ENCODE results near the gene PRDX5.
A peak's percentile ranks its signal among the peaks of the same experiment; 100 is the strongest.

Gene PRDX5

GRCh38 chr11:64327375-64327774, 9.5 kb downstream of the PRDX5 start:
- peaks cover 4% of the 10 kb centered on the region in 2 donors for H3K4me1 ChIP-seq (ENCODE audit: control insufficient read depth in 2 of 2, insufficient read depth in 1 of 2, low read depth in 1 of 2, low read length in 2 of 2)
- H3K4me3 ChIP-seq (ENCODE audit: low read length in 2 of 2) = no peak overlapping the region
- DNase-seq (ENCODE audit: low spot score) = no peak
- no peak overlapping the region for H3K9ac ChIP-seq (ENCODE audit: low read depth, low read length, poor library complexity)
- H3K79me1 ChIP-seq (ENCODE audit: low read depth, low read length) = peaks cover 2% of the 10 kb centered on the region
- no peaks in the 10 kb centered on the region for H3K9me3 ChIP-seq (replicated peaks in 1 of 2; ENCODE audit: control insufficient read depth in 2 of 2, insufficient read depth in 1 of 2, low read depth in 1 of 2, low read length in 2 of 2)
- no peak overlapping the region for H3K18ac ChIP-seq (ENCODE audit: low read length)
- no peak overlapping the region for H2BK15ac ChIP-seq (ENCODE audit: low read length)
- no peak overlapping the region for H3K27ac ChIP-seq (replicated peaks; ENCODE audit: low read length)
- no peak overlapping the region for H2AFZ ChIP-seq (ENCODE audit: low read length)
- H3K14ac ChIP-seq (ENCODE audit: low read length) = no peak overlapping the region
- no peak overlapping the region for H3K23ac ChIP-seq (ENCODE audit: low read depth, low read length, poor library complexity)
- H3K27me3 ChIP-seq (ENCODE audit: control insufficient read depth in 3 of 3, insufficient read depth in 3 of 3, low read depth in 1 of 3, low read length in 3 of 3) = no peaks in the 10 kb centered on the region
- H4K91ac ChIP-seq (ENCODE audit: low read depth, low read length, poor library complexity) = no peak overlapping the region
- H3K4me2 ChIP-seq (ENCODE audit: insufficient read depth, low read length, poor library complexity, severe bottlenecking) = no peak overlapping the region
- peaks cover 2 to 6% of the 10 kb centered on the region in 2 donors for H3K36me3 ChIP-seq (replicated peaks in 1 of 2; ENCODE audit: control insufficient read depth in 2 of 2, insufficient read depth in 2 of 2, low read length in 2 of 2)
- H2AK5ac ChIP-seq (ENCODE audit: low read depth, low read length) = no peak overlapping the region
- no peak overlapping the region for H3K4ac ChIP-seq (ENCODE audit: low read length)
- H4K8ac ChIP-seq (ENCODE audit: low read depth, low read length) = no peak overlapping the region
- no peak overlapping the region for H2BK120ac ChIP-seq (ENCODE audit: low read depth, low read length)
- no peak overlapping the region for H2BK12ac ChIP-seq (ENCODE audit: low read length)
- WGBS, 2 donors (ENCODE audit: extremely low coverage in 2 of 2, insufficient read length in 2 of 2, insufficient replicate concordance in 1 of 2) = no CpG with 5 or more reads among the region's 2 CpGs
- no peak overlapping the region for H2BK5ac ChIP-seq (ENCODE audit: low read length)

- peaks cover 0 to 2% of the 10 kb centered on the region in 2 donors for H3K36me3 ChIP-seq (replicated peaks in 1 of 2; ENCODE audit: control insufficient read depth in 2 of 2, insufficient read depth in 2 of 2, low read length in 2 of 2)
- no peak overlapping the region for H3K14ac ChIP-seq (ENCODE audit: low read length)
- H2AK5ac ChIP-seq (ENCODE audit: low read depth, low read length) = no peak overlapping the region
- no peak overlapping the region for H3K4ac ChIP-seq (ENCODE audit: low read length)
- H4K8ac ChIP-seq (ENCODE audit: low read depth, low read length) = no peak overlapping the region
- H3K9ac ChIP-seq (ENCODE audit: low read depth, low read length, poor library complexity) = no peak overlapping the region
- H3K4me1 ChIP-seq (ENCODE audit: control insufficient read depth in 2 of 2, insufficient read depth in 1 of 2, low read depth in 1 of 2, low read length in 2 of 2) = no peaks in the 10 kb centered on the region
- no peak overlapping the region for H4K91ac ChIP-seq (ENCODE audit: low read depth, low read length, poor library complexity)
- H2BK12ac ChIP-seq (ENCODE audit: low read length) = no peak overlapping the region
- H3K18ac ChIP-seq (ENCODE audit: low read length) = no peak overlapping the region
- no peaks in the 10 kb centered on the region for H3K27me3 ChIP-seq (ENCODE audit: control insufficient read depth in 3 of 3, insufficient read depth in 3 of 3, low read depth in 1 of 3, low read length in 3 of 3)
- H3K79me1 ChIP-seq (ENCODE audit: low read depth, low read length) = peaks cover 2% of the 10 kb centered on the region
- no peak overlapping the region for H3K27ac ChIP-seq (replicated peaks; ENCODE audit: low read length)
- no peak overlapping the region for H3K4me3 ChIP-seq (ENCODE audit: low read length in 2 of 2)
- no peak overlapping the region for H3K4me2 ChIP-seq (ENCODE audit: insufficient read depth, low read length, poor library complexity, severe bottlenecking)
- DNase-seq (ENCODE audit: low spot score) = no peak
- WGBS, 2 donors (ENCODE audit: extremely low coverage in 2 of 2, insufficient read length in 2 of 2, insufficient replicate concordance in 1 of 2) = no CpG with 5 or more reads among the region's 3 CpGs
- no peak overlapping the region for H2BK15ac ChIP-seq (ENCODE audit: low read length)
- H2BK5ac ChIP-seq (ENCODE audit: low read length) = no peak overlapping the region
- no peak overlapping the region for H2BK120ac ChIP-seq (ENCODE audit: low read depth, low read length)
- no peaks in the 10 kb centered on the region for H3K9me3 ChIP-seq (replicated peaks in 1 of 2; ENCODE audit: control insufficient read depth in 2 of 2, insufficient read depth in 1 of 2, low read depth in 1 of 2, low read length in 2 of 2)
- H3K23ac ChIP-seq (ENCODE audit: low read depth, low read length, poor library complexity) = no peak overlapping the region
- H2AFZ ChIP-seq (ENCODE audit: low read length) = no peak overlapping the region
Observed at GRCh38 chr11:64327993-64328392, 10.1 kb downstream of the PRDX5 start.

DNA sequence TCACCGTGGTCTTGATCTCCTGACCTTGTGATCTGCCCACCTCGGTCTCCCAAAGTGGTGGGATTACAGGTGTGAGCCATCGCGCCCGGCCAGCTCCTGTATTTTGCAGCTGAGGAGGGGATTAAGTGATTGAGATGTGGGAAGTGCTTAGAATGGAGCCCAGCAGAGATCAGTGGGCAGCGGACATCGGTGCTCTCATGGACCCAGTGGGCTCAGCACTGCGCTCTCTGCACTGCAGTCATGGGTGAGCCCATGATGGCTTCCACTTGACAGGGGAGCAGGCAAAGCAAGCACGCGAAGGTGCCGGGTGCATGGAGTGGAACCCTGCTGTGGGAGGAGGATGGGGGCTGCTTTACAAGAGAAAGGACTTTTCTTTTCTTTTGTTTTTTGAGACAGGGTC, 13.0 kb downstream of the PRDX5 start:
- H4K91ac ChIP-seq (ENCODE audit: low read depth, low read length, poor library complexity) = no peak overlapping the region
- DNase-seq (ENCODE audit: low spot score) = no peak
- H3K9me3 ChIP-seq (replicated peaks in 1 of 2; ENCODE audit: control insufficient read depth in 2 of 2, insufficient read depth in 1 of 2, low read depth in 1 of 2, low read length in 2 of 2) = no peaks in the 10 kb centered on the region
- no peak overlapping the region for H4K8ac ChIP-seq (ENCODE audit: low read depth, low read length)
- H3K27ac ChIP-seq (replicated peaks; ENCODE audit: low read length) = no peak overlapping the region
- peaks cover 0 to 2% of the 10 kb centered on the region in 2 donors for H3K36me3 ChIP-seq (replicated peaks in 1 of 2; ENCODE audit: control insufficient read depth in 2 of 2, insufficient read depth in 2 of 2, low read length in 2 of 2)
- H3K4ac ChIP-seq (ENCODE audit: low read length) = no peak overlapping the region
- H2AK5ac ChIP-seq (ENCODE audit: low read depth, low read length) = no peak overlapping the region
- no peak overlapping the region for H2BK5ac ChIP-seq (ENCODE audit: low read length)
- no peak overlapping the region for H2AFZ ChIP-seq (ENCODE audit: low read length)
- H3K14ac ChIP-seq (ENCODE audit: low read length) = no peak overlapping the region
- H3K9ac ChIP-seq (ENCODE audit: low read depth, low read length, poor library complexity) = no peak overlapping the region
- no peak overlapping the region for H2BK12ac ChIP-seq (ENCODE audit: low read length)
- WGBS, 2 donors (ENCODE audit: extremely low coverage in 2 of 2, insufficient read length in 2 of 2, insufficient replicate concordance in 1 of 2) = no CpG with 5 or more reads among the region's 11 CpGs
- no peaks in the 10 kb centered on the region for H3K79me1 ChIP-seq (ENCODE audit: low read depth, low read length)
- H3K4me1 ChIP-seq (ENCODE audit: control insufficient read depth in 2 of 2, insufficient read depth in 1 of 2, low read depth in 1 of 2, low read length in 2 of 2) = peaks cover 0 to 2% of the 10 kb centered on the region in 2 donors
- no peak overlapping the region for H3K4me2 ChIP-seq (ENCODE audit: insufficient read depth, low read length, poor library complexity, severe bottlenecking)
- H3K18ac ChIP-seq (ENCODE audit: low read length) = peak overlapping the region; percentile 77
- no peak overlapping the region for H3K23ac ChIP-seq (ENCODE audit: low read depth, low read length, poor library complexity)
- H2BK15ac ChIP-seq (ENCODE audit: low read length) = peak overlapping the region; percentile 44
- no peak overlapping the region for H3K4me3 ChIP-seq (ENCODE audit: low read length in 2 of 2)
- no peak overlapping the region for H2BK120ac ChIP-seq (ENCODE audit: low read depth, low read length)
- H3K27me3 ChIP-seq (ENCODE audit: control insufficient read depth in 3 of 3, insufficient read depth in 3 of 3, low read depth in 1 of 3, low read length in 3 of 3) = no peaks in the 10 kb centered on the region

GRCh38 chr11:64331569-64332371, 13.8 kb downstream of the PRDX5 start:
- H3K9me3 ChIP-seq (replicated peaks in 1 of 2; ENCODE audit: control insufficient read depth in 2 of 2, insufficient read depth in 1 of 2, low read depth in 1 of 2, low read length in 2 of 2) = no peaks in the 10 kb centered on the region
- WGBS, 2 donors (ENCODE audit: extremely low coverage in 2 of 2, insufficient read length in 2 of 2, insufficient replicate concordance in 1 of 2) = 100% methylated on average over 1 of the region's 20 CpGs; no CpG with 5 or more reads in 1 of the 2 donors
- DNase-seq (ENCODE audit: low spot score) = no peak

More at GRCh38 chr11:64331569-64332371, 13.8 kb downstream of the PRDX5 start:
- H3K18ac ChIP-seq (ENCODE audit: low read length) = peak overlapping the region; percentile 57
- peak overlapping the region; percentile 8 for H3K14ac ChIP-seq (ENCODE audit: low read length)
- peak overlapping the region; percentile 93 for H3K23ac ChIP-seq (ENCODE audit: low read depth, low read length, poor library complexity)
- H4K8ac ChIP-seq (ENCODE audit: low read depth, low read length) = peak overlapping the region; percentile 29
- peaks cover 0 to 2% of the 10 kb centered on the region in 2 donors for H3K36me3 ChIP-seq (replicated peaks in 1 of 2; ENCODE audit: control insufficient read depth in 2 of 2, insufficient read depth in 2 of 2, low read length in 2 of 2)
- H3K4me1 ChIP-seq (ENCODE audit: control insufficient read depth in 2 of 2, insufficient read depth in 1 of 2, low read depth in 1 of 2, low read length in 2 of 2) = peaks cover 0 to 2% of the 10 kb centered on the region in 2 donors
- H2AFZ ChIP-seq (ENCODE audit: low read length) = no peak overlapping the region
- H2AK5ac ChIP-seq (ENCODE audit: low read depth, low read length) = peak overlapping the region; percentile 75
- no peaks in the 10 kb centered on the region for H3K79me1 ChIP-seq (ENCODE audit: low read depth, low read length)
- H3K27ac ChIP-seq (replicated peaks; ENCODE audit: low read length) = no peak overlapping the region
- H3K4me2 ChIP-seq (ENCODE audit: insufficient read depth, low read length, poor library complexity, severe bottlenecking) = no peak overlapping the region
- peak overlapping the region in 1 of 2 donors; percentile 7 for H3K4me3 ChIP-seq (ENCODE audit: low read length in 2 of 2)
- no peak overlapping the region for H2BK15ac ChIP-seq (ENCODE audit: low read length)
- peak overlapping the region; percentile 21 for H3K9ac ChIP-seq (ENCODE audit: low read depth, low read length, poor library complexity)
- H4K91ac ChIP-seq (ENCODE audit: low read depth, low read length, poor library complexity) = no peak overlapping the region
- peak overlapping the region; percentile 75 for H2BK5ac ChIP-seq (ENCODE audit: low read length)
- H3K4ac ChIP-seq (ENCODE audit: low read length) = peak overlapping the region; percentile 53
- no peak overlapping the region for H2BK120ac ChIP-seq (ENCODE audit: low read depth, low read length)
- peak overlapping the region; percentile 41 for H2BK12ac ChIP-seq (ENCODE audit: low read length)
- H3K27me3 ChIP-seq (ENCODE audit: control insufficient read depth in 3 of 3, insufficient read depth in 3 of 3, low read depth in 1 of 3, low read length in 3 of 3) = no peaks in the 10 kb centered on the region

Data from neuronal stem cell (in vitro differentiated cells).